Measurements from ENCODE around the gene CSNK1G2. TPM values are rescaled to one million over a fixed set of nuclear protein-coding genes. Genes with fewer than 3 reads are reported as not detected.
"Not testable (repeated sequence)": the region's sequence is repeated elsewhere in the genome, so short reads cannot be mapped to it uniquely, and the experiment has no call there.

CSNK1G2 gene
- total and polyA plus RNA-seq, 2 of the 13 experiments (the other 11 are each of a cell fraction or from before 2014, with no cell fraction given) = 53.8 to 72.5 TPM

DNA sequence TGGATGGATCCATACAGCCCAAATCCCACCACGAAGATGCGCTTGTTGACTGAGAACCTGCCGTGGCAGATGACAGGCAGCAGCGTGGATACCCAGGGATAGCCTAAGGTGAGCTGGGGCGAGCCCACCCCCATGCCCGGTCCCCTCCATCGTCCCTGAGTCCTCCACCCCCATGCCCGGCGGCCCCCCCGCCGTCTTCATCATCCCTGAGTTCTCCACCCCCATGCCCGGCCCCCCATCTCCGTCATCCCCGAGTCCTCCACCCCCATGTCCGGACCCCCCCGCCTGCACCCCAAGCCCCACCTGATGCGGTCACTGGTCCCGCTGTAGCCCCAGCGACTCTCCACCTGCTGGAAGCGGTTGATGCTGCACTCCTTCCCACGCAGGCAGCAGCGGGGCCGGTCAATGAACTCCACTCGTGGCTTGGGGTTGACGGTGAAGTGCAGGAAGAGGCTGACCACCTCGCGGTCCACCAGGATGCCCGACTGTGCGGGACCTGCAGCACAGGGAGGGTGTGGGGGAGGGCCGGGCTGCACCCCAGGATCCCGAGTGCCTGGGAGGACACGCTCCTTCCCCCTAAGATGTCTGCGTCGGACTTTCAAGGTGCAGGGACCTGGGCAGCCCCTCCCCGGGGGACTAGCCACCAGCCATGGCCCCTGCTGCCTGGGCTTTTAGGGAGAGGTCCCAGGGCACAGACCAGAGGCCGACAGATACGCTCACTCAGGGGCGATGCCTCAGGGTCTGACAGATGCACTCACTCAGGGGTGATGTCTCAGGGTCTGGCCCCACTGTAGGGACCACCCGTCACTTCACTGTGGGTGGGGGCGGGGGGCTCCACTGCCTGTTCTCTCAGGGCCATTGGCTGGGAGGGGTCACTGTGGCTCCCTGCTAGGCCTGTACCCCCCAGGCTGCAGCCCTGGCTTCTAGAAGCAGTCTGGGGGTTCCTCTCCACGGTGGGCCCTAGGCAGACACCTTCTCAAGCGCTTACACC is 46.5 kb downstream of the CSNK1G2 start:
- ChIA-PET POLR2A (no interaction called here), CTCF (ENCODE audit: low intra/inter-chr PET ratio, low total read pairs) (no interaction called here)
- Histone ChIP-seq H3K79me2 (ENCODE audit: insufficient read depth, low read length) (no peaks in the 10 kb centered on the region), H4K20me1 (ENCODE audit: insufficient read depth, low read length) (no peaks in the 10 kb centered on the region), H3K4me2 (ENCODE audit: low read depth, low read length) (no peak overlapping the region), H3K9ac (ENCODE audit: insufficient read depth, low read depth, low read length) (no peak overlapping the region), H3K4me1 (ENCODE audit: insufficient read depth, low read length) (no peaks in the 10 kb centered on the region), H3K27me3 (ENCODE audit: control insufficient read depth in 1 of 2, insufficient read depth in 2 of 2, low read length in 2 of 2) (no peaks in the 10 kb centered on the region), H2AFZ (ENCODE audit: low read length) (no peak overlapping the region), H3K4me3 (replicated peaks in 1 of 3; ENCODE audit: insufficient read depth in 1 of 3, low read depth in 2 of 3, low read length in 3 of 3) (no peak overlapping the region), H3K36me3 (replicated peaks in 1 of 2; ENCODE audit: control insufficient read depth in 1 of 2, insufficient read depth in 2 of 2, low read length in 2 of 2) (peaks cover 15 to 27% of the 10 kb centered on the region in 2 experiments), H3K27ac (ENCODE audit: extremely low read length, insufficient read depth, low read length) (no peak overlapping the region), H3K9me3 (ENCODE audit: low read length) (no peaks in the 10 kb centered on the region)
- TF ChIP-seq AKAP8 (CRISPR knock-in tag; IDR thresholded peaks at IDR 0.05) (peak; percentile 73), RBM22 (optimal IDR thresholded peaks at IDR 0.05; ENCODE audit: low read length) (peak; percentile 87), RXRA (CRISPR knock-in tag; IDR thresholded peaks at IDR 0.05) (0 out of 2 replicates have a peak, but pooled peaks have one; percentile 19), KDM3A (CRISPR knock-in tag; IDR thresholded peaks at IDR 0.05; ENCODE audit: low read depth) (no peak), RBFOX2 (IDR thresholded peaks at IDR 0.05; ENCODE audit: low read depth, low read length) (0 out of 2 replicates have a peak, but pooled peaks have one; percentile 32), ZNF317 (CRISPR knock-in tag; IDR thresholded peaks at IDR 0.05) (no peak), POLR2G (IDR thresholded peaks at IDR 0.05; ENCODE audit: low read depth, low read length) (peak; percentile 49), AGO2 (optimal IDR thresholded peaks at IDR 0.05; ENCODE audit: low read depth, low read length) (peak; percentile 88), ZBTB33 (CRISPR knock-in tag; IDR thresholded peaks at IDR 0.05) (peak; percentile 99), AGO1 (IDR thresholded peaks at IDR 0.05; ENCODE audit: low read depth, low read length, poor library complexity, severe bottlenecking) (peak; percentile 41), MYC (CRISPR knock-in tag; IDR thresholded peaks at IDR 0.05; ENCODE audit: borderline replicate concordance) (no peak), POLR2A (IDR thresholded peaks at IDR 0.05; ENCODE audit: insufficient read depth in 1 of 2, low read depth in 2 of 2, low read length in 2 of 2) (0 out of 4 replicates have a peak, but pooled peaks of 1 of the 2 experiments have one; percentile 16)
- TF ChIP-seq, protein P1, sequence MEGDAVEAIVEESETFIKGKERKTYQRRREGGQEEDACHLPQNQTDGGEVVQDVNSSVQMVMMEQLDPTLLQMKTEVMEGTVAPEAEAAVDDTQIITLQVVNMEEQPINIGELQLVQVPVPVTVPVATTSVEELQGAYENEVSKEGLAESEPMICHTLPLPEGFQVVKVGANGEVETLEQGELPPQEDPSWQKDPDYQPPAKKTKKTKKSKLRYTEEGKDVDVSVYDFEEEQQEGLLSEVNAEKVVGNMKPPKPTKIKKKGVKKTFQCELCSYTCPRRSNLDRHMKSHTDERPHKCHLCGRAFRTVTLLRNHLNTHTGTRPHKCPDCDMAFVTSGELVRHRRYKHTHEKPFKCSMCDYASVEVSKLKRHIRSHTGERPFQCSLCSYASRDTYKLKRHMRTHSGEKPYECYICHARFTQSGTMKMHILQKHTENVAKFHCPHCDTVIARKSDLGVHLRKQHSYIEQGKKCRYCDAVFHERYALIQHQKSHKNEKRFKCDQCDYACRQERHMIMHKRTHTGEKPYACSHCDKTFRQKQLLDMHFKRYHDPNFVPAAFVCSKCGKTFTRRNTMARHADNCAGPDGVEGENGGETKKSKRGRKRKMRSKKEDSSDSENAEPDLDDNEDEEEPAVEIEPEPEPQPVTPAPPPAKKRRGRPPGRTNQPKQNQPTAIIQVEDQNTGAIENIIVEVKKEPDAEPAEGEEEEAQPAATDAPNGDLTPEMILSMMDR (CRISPR knock-in tag; IDR thresholded peaks at IDR 0.05) = peak; percentile 18; the same call in 1 of the 2 replicates
- intact Hi-C loops (cut with micrococcal nuclease; ENCODE audit: unreplicated experiment) (no loop called here), in situ Hi-C loops (cut with HindIII; ENCODE audit: extremely low pct_ligation_motif_present, low pct_unique_long_range_greater_than_20kb) (no loop called here)
- 91% methylated on average over 28 of the region's 42 CpGs for WGBS (ENCODE audit: low lambda C conversion rate)
- no peak for FAIRE-seq
- no peak for DNase-seq (ENCODE audit: low spot score)
- peak; percentile 18 for ATAC-seq
- BruUV-seq (replicated peaks) = no TSS peak

DNA sequence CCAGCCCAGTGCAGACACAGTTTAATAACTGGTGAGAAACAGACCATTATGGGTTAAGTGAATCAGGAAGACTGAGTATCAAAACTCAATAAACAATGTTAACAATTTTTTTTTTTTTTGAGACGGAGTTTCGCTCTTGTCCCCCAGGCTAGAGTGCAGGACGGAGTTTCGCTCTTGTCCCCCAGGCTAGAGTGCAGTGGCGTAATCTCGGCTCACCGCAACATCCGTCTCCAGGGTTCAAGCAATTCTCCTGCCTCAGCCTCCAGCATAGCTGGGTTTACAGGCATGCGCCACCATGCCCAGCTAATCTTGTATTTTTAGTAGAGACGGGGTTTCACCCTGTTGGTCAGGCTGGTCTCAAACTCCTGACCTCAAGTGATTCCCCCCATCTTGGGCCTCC is 47.5 kb downstream of the CSNK1G2 start:
- H3K79me2 ChIP-seq (ENCODE audit: insufficient read depth, low read length); ATAC-seq; H2AFZ ChIP-seq (ENCODE audit: low read length); H3K27ac ChIP-seq (ENCODE audit: extremely low read length, insufficient read depth, low read length); BruUV-seq (replicated peaks); H3K9me3 ChIP-seq (ENCODE audit: low read length); H3K9ac ChIP-seq (ENCODE audit: insufficient read depth, low read depth, low read length); in situ Hi-C loops (cut with HindIII; ENCODE audit: extremely low pct_ligation_motif_present, low pct_unique_long_range_greater_than_20kb); FAIRE-seq; H3K4me3 ChIP-seq (replicated peaks in 1 of 3; ENCODE audit: insufficient read depth in 1 of 3, low read depth in 2 of 3, low read length in 3 of 3); H4K20me1 ChIP-seq (ENCODE audit: insufficient read depth, low read length); DNase-seq (ENCODE audit: low spot score); CTCF ChIA-PET (ENCODE audit: low intra/inter-chr PET ratio, low total read pairs); H3K4me1 ChIP-seq (ENCODE audit: insufficient read depth, low read length); H3K4me2 ChIP-seq (ENCODE audit: low read depth, low read length); intact Hi-C loops (cut with micrococcal nuclease; ENCODE audit: unreplicated experiment); H3K27me3 ChIP-seq (ENCODE audit: control insufficient read depth in 1 of 2, insufficient read depth in 2 of 2, low read length in 2 of 2): not testable (repeated sequence)
- WGBS (ENCODE audit: low lambda C conversion rate) = 99% methylated on average over 10 of the region's 10 CpGs
- POLR2A ChIA-PET = interaction anchor here (0.5 kb wide), 1 partner anchor 271 kb away, joined by 3 read pairs; no protein-coding TSS in a partner anchor
- H3K36me3 ChIP-seq (replicated peaks in 1 of 2; ENCODE audit: control insufficient read depth in 1 of 2, insufficient read depth in 2 of 2, low read length in 2 of 2) = peaks cover 17 to 29% of the 10 kb centered on the region in 2 experiments
